Stimulated activated CD4-positive, alpha-beta T cell treated with anti-CD3 and anti-CD28 coated beads, Interleukin-1b, Interleukin-23, amount 100 ng/mL, for 4 hours (primary cell): ENCODE measurements around the gene PEMT.

Experiments used
- DNase-seq, 2 donors: peaks; one replicate each; pipeline ENCODE4 v3.0.0-alpha.2; 2020; ENCODE audit warnings: low read depth in 2 of 2

The PEMT gene

GRCh38 chr17:17536702-17537101 is 54.8 kb downstream of the PEMT start:
- no peak for DNase-seq

GRCh38 chr17:17535957-17536356 is 55.6 kb downstream of the PEMT start:
- DNase-seq = no peak

DNA sequence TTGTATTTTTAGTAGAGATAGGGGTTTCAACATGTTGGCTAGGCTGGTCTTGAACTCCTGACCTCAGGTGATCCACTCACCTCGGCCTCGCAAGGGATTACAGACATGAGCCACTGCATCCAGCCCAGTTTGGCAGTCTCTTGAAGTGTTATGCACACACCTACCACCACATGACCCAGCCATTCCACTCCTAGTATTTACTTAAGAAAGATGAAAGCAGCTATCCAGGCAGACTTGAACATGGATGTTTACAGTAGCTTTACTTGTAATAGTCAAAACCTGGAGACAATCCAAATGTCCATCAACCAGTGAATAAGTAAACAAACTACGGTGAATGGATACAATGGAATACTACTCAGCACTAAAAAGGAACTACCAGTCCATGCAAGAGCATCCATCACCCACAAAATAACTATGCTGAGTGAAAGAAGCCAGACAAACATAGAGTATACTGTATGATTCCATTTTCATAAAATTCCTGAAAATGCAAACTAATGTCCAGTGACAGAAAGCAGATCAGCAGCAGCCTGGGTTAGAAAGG is 57.5 kb downstream of the PEMT start:
- no peak for DNase-seq

DNA sequence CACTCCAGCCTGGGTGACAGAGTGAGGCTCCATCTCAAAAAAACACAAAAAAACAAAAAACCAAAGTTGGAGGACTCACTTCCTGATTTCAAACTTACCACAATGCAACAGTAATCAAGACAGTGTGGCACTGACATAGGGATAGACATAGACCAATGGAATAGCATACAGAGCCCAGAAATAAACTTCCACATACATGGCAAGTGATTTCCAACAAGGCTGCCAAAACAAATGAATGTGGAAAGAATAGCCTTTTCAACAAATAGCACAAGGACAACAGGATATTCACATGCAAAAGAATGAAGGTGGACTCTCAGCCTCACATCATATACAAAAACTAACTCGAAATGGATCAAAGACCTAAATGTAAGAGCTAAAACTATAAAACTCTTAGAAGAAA is 58.5 kb downstream of the PEMT start:
- no peak for DNase-seq

GRCh38 chr17:17531156-17531555 is 60.4 kb downstream of the PEMT start:
- DNase-seq = no peak

DNA sequence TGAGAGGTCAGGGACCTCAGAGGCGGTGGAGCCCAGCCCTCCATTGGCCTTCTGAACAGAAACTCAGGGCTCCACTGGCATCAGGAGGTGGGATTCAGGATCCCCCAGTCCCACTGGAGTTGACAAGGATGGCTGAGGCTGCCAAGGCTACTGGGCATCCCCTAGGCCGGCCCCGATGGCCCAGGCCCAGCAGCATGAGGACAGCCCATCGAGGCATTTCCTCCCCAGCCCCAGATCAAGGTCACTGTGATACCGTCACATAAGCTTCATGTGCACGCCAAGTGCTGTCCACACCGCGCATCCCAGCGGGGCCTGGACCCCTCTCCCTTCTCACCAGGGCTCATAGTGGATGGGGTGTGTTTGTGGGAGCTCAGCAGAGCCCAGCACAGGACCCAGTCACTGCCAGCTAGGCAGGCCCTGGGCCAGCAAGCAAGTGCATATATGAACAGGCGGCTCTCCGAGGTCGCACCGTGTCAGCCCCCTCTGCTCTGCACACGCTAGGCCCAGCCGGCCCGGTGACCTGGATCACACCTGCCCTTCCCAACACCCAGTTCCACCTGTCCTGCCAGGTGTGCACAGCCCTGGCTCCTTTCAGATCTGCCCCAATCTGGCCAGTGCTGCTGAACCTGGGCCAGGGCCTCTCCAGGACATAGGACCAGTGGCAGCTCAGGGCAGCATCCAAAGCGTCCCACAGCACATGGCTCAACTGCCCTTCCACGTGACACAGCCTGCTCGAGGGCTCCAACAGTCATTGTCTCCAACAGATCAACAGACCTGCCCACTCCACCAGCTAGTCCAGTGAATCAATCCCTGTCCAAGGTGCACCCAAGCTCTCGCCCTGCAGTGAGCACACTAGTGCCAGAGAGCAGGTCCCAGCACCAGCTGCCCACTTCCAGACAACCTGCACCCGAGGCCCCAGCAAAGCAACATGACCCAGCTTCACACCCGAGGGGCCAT is 62.5 kb downstream of the PEMT start:
- no peak for DNase-seq

DNA sequence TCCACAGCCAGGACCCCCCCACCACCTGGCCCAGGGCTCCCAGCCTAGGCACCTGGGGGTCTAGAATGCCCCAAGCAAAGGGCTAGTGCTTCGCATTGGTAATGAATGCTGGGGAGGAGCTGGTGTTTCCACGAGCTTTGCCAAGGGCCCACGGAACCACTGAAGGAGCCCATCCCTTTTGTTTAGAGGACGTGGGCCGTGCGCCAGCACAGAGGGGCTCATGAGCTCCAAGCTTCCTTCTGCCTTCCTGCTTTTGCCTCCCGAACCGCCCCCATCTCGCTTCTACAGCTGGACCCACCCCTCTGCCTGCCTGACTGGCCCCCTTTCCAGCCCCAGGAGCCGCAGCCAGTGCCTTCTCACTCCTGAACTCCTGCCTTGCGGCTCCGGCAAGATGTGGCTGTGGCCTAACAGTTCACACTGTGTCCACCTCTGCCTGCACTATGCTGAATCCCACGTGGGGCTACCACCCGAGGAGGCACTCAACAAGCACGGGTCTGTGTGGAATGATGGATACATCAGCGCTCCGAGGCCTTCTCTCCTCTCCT is 63.5 kb downstream of the PEMT start:
- no peak for DNase-seq

DNA sequence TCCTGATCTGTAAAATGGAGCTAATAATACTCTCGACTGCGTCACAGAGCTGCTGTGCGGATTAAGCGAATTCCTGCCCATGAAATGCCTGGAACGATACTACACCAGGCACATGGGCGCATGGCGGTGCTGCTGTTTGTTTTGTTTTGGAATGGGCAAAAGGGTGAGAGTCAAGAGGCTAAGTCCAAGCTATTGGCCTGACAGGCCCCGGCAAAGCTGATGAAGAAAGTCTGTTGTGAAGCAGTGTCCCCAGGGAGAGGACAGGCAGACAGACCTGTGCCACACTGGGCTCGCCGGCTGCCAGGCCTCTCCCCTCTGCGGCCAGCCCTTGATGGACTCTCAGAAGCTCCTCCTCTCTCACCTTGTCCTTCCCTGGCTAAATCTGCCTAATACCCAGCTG is 64.0 kb downstream of the PEMT start:
- no peak for DNase-seq

DNA sequence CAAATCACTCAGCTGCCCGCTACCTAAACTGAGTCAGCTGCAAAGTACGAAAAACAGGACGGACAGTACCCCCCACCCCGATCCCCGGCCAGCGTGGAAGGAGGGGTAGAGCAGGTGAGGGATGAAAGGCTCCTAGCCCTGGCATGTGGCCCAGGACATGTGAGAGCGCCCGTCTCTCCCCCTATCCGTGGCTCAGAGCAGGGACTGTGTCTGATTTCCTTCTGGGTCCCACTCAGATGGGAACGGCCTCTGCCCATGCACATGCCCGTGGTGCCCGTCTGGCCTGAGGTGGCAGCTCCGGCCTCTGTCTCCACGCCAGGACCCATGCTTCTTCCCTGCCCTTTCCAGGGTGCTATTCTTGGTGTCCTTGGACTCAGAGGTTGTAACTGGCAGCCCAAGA is 65.1 kb downstream of the PEMT start:
- no peak for DNase-seq

- no peak for DNase-seq
Observed at GRCh38 chr17:17525956-17526355, 65.6 kb downstream of the PEMT start.

- no peak for DNase-seq
Observed at GRCh38 chr17:17525311-17525710, 66.2 kb downstream of the PEMT start.

GRCh38 chr17:17523731-17524490 is 67.6 kb downstream of the PEMT start:
- DNase-seq = no peak

- DNase-seq = no peak
Observed at GRCh38 chr17:17523001-17523730, 68.3 kb downstream of the PEMT start.

DNA sequence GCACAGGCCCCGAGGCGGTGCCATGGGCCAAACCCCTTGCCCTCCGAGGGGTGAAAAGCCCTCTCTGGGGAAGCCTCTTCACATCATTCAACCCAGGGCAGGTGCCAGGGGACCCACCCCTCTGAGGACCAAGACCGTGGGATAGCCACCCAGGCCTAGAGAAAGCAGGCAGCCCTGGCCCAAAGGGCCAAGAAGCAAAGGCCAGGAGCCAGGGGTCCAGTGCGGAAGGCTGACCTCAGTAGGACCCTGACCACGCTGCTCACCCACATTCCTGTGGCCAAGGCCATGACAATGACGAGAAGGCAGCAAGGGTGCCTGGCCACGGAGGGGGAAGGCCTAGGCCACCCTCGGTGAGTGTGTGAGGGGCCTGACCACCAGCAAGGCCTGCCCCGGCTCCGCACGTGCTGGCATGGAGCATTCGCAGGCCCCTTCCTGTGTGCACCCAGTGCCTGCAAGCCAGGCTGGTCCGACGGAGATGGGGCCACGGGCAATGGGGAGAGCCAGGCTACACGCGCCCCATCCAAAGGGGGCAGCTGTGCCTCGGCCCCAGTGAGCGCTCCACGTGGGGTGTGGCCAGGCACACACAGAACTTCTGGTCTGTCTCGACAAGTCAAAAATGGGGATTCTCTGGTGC is 70.8 kb downstream of the PEMT start:
- no peak for DNase-seq

DNA sequence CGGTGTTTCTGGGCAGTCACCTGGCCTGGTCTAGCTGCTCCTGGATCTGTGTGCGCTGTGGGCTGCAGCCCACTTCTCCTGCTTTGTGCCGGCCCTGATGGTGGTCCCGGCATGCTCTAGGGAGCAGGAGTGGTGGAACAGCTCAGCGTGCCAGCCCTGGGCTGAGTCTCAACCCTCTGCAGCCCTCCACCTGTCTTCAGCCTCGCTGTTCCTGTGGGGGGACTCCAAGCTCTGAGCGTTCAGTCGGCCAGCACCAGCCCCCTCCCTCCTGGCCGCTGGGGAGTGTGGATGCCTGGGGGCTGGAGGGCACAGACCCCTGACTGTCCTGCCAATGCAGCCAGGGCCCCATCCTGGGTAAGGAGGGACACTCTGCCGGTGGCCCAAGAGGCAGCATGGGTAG is 71.6 kb downstream of the PEMT start:
- no peak for DNase-seq

- no peak for DNase-seq
Observed at GRCh38 chr17:17518951-17519350, 72.6 kb downstream of the PEMT start.

DNA sequence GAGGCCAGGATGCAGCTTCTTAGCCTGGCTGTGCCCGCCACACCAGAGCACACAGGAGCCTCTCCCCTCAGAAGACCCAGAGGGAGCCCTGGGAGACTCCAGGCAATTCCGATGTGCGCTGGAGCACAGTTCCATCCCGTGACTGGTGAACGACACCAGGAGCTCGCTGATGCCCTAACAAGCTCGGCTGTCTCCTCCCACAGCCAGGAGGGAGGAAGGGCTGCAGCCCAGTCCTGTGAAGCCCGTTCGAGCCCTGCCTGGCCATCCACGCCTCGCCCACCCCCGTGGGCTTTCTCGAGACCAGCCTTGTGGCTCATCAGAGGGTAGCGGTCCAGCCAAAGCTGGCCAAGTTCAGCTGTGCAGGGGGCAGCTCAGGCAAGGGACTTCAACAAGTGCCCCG is 73.5 kb downstream of the PEMT start:
- DNase-seq = no peak

GRCh38 chr17:17516941-17517720 is 74.4 kb downstream of the PEMT start:
- DNase-seq = no peak

DNA sequence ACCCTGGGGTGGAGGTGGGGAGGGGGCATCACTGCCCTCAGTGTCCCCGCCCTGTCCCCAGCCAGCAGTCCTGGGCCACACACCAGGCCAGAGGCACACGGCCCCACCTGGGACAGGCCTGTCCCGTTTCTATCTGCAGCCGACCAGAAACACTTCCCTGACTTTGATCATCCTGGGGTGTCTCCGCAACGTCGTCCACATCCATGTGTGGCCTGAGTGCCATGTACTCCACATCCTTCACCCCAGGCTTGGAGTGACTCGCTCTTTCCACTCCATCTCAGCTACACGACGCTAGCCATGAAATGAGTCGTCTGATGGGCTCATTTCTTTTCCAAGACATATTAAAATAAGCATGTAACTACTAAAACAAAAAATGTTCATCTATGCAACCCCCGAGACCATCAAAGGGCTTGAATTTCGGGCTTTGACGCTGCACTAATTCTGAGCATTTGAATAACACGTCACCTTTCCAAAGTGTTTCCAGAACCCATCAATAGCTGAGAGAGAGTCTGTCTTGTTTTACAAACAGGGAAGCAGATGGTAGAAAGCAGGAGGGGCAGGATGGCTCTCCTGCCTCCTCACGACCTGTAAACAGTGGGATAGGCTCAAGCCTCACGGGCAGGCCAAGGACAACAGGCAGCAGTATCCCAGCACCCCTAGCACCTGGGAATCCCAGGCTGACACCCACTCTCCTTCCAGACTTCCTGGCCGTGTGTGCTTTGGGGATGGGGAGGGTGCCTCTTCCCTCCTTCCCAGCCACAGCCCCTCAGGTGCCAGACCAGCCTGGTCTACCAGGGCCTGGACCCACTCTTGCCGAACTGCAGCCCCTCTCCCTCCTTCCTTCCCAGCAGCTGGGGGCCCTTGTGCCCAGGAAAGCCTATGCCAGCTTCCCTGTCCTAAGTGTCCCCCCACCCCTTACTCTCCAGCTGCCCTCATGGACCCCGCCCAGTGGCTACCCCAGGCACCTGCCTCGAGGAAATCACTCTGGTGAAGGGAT is 75.3 kb downstream of the PEMT start:
- no peak for DNase-seq
